Omental fat pad (tissue), 4 donors: Measurements from ENCODE around the gene ADH1C. TPM values are rescaled to one million over a fixed set of nuclear protein-coding genes. Genes with fewer than 3 reads are reported as not detected.
A peak's percentile ranks its signal among the peaks of the same experiment; 100 is the strongest.
"Not testable (repeated sequence)": the region's sequence is repeated elsewhere in the genome, so short reads cannot be mapped to it uniquely, and the experiment has no call there.

Experiments used
- ATAC-seq: fragments of 150-250 bp; one replicate; pipeline ENCODE4 v1.9.1; 2016; ENCODE audit warnings: mild to moderate bottlenecking, moderate library complexity; ENCODE audit not compliant: low FRiP score
- DNase-seq: peaks from one replicate; pipeline ENCODE4 v3.0.0-alpha.2; 2019; ENCODE audit warnings: low spot score
- total RNA-seq, 4 donors: library from RNA; depleted of rRNA; stranded (reverse); fragments of >200 nt; gene quantifications; one replicate each; pipeline ENCODE4 v1.1.0, GENCODE V29; 2016
- TF ChIP-seq, protein P1 (sequence below), 3 donors: fragments of 450-650 bp; IDR thresholded peaks; one replicate each; pipeline ENCODE4 v1.5.1; 2016 to 2017; ENCODE audit warnings: antibody characterized with exemption in 3 of 3, mild to moderate bottlenecking in 3 of 3, moderate library complexity in 2 of 3

Gene ADH1C
- total RNA-seq, 4 donors from 2014 or later: 7.7 to 102 (median 46.9) TPM

- TF ChIP-seq, protein P1, sequence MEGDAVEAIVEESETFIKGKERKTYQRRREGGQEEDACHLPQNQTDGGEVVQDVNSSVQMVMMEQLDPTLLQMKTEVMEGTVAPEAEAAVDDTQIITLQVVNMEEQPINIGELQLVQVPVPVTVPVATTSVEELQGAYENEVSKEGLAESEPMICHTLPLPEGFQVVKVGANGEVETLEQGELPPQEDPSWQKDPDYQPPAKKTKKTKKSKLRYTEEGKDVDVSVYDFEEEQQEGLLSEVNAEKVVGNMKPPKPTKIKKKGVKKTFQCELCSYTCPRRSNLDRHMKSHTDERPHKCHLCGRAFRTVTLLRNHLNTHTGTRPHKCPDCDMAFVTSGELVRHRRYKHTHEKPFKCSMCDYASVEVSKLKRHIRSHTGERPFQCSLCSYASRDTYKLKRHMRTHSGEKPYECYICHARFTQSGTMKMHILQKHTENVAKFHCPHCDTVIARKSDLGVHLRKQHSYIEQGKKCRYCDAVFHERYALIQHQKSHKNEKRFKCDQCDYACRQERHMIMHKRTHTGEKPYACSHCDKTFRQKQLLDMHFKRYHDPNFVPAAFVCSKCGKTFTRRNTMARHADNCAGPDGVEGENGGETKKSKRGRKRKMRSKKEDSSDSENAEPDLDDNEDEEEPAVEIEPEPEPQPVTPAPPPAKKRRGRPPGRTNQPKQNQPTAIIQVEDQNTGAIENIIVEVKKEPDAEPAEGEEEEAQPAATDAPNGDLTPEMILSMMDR (IDR thresholded peaks at IDR 0.05): no peak
- DNase-seq (no peak), ATAC-seq (no peak)
Measured at GRCh38 chr4:99389606-99390005, 37.1 kb upstream of the ADH1C start.

- TF ChIP-seq, protein P1 (IDR thresholded peaks at IDR 0.05): no peak
- DNase-seq (no peak), ATAC-seq (peak; percentile 75)
Measured at GRCh38 chr4:99383833-99384392, 31.4 kb upstream of the ADH1C start.

DNA sequence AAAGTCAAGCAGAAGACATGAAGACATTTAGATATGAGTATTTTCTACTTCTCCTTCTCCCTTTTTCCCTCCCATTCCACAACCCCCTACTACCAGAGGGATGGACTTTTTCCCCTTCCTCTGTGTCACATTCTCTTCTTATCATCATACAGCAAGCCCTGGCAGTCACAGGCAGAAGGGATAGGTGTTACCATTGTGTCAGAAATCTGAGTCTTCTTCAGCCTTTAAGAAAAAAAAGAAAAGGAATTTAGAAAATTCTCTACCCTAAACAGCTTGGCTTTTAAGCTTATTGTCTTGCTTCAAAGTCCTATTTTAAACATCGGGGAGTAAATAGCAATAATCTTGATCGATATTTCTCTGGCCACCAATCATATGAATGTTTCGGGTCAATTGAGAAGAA is 30.9 kb upstream of the ADH1C start:
- TF ChIP-seq, protein P1 (IDR thresholded peaks at IDR 0.05): no peak
- ATAC-seq (no peak), DNase-seq (no peak)

- ATAC-seq (no peak), DNase-seq (no peak)
- TF ChIP-seq, protein P1 (IDR thresholded peaks at IDR 0.05): no peak
Measured at GRCh38 chr4:99382745-99383360, 30.3 kb upstream of the ADH1C start.

GRCh38 chr4:99381588-99382175 is 29.1 kb upstream of the ADH1C start:
- ATAC-seq (no peak), DNase-seq (no peak)
- TF ChIP-seq, protein P1 (IDR thresholded peaks at IDR 0.05): no peak

DNA sequence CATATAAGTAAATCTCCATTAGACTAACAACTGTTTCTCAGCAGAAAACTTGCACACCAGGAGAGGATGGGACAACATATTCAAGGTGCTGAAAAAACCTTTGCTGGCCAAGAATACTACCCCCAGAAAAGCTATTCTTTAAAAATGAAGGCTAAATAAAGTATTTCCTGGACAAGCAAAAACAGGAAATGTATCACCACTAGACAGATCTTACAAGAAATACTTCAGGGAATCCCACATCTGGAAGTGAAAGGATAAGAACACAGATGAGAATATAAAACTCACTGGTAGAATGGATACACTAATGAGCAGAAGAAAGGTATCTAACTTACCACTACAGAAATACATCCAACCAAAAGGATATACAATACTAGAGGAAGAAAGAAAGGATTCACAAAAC is 27.0 kb upstream of the ADH1C start:
- DNase-seq: no peak
- no peak for ATAC-seq
- TF ChIP-seq, protein P1 (IDR thresholded peaks at IDR 0.05): no peak

DNA sequence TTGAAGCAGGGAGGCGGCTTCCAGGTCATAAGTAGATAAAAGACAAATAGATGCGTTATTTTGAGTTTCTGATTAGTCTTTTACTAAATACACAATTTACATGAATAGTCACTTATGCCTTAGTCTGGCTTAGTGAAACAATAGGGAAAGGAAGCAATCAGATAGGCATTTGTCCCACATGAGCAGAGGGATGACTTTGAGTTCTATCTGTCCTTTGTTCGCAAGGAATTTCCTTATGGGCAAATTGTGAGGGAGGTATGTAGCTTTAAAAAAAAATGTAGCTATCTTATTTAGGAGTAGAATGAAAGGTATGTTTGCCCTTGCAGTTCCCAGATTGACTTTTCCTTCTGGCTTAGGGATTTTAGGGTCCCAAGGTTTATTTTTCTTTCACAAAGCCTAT is 26.3 kb upstream of the ADH1C start:
- no peak for DNase-seq
- TF ChIP-seq, protein P1 (IDR thresholded peaks at IDR 0.05): no peak
- ATAC-seq: no peak

- not testable (repeated sequence) for ATAC-seq, DNase-seq
Measured at GRCh38 chr4:99377341-99377740, 24.8 kb upstream of the ADH1C start.

DNA sequence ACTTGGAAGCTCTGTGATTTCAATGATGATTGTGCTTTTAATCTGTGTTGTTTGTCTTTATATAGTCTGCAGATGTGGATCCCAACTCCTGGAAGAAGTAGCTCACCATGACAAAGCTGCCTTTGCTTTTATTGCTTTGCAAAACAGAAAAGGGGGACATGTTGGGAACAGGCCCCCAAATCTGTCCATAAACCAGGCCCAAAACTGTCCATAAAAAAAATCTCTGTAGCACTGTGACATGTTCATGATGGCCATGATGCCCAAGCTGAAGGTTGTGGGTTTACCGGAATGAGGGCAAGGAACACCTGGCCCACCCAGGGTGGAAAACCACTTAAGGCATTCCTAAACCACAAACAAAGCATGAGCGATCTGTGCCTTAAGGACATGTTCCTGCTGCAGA is 19.9 kb upstream of the ADH1C start:
- not testable (repeated sequence) for DNase-seq, ATAC-seq

GRCh38 chr4:99367817-99368216 is 15.3 kb upstream of the ADH1C start:
- DNase-seq, ATAC-seq: not testable (repeated sequence)
